Raji (cell line): ENCODE data around the gene ORM2.

Experiments
- POLR2A ChIP-seq: IDR thresholded peaks from 2 replicates; pipeline ENCODE4 v1.6.1; 2011; ENCODE audit warnings: low read depth, low read length, control low read depth; ENCODE audit not compliant: insufficient read depth

ORM2 gene

DNA sequence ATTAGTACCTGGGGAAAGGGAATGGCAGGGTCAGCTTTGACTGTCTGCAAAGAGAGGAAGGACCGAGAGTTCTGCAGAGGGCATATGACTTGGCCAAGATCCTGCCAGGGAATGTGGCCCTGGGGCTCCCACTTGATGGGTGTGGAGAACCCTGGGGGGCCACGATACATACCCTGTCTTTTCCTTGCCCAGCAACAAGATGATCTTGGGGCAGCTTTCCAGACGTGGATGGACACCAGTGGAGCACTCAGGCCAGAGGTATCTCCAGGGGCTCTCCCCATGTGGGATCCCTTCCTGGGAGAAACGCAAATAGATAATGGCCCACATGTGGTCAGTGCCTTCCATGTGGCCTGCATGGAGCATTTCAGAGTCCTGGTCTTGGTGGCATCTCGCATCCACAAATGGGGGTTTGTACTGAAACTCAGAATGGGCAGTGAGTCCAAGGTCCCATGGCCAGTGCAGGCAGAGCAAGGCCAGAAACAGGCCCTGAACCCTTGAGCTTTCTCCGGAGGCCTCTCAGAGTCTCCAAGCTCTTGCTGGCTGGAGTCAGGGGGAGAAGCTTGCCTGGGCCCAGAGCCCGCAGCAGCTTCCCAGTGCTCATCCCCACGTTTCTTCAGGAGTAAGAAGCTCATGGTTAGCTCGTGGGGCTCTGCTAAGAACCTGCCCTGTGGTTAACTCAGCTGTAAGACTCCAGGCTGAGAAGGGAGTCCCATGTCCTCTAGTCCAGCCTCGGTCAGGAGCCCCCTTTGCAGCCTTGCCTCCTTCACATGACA lies 25.1 kb upstream of the ORM2 start:
- TF ChIP-seq POLR2A, result no peak

DNA sequence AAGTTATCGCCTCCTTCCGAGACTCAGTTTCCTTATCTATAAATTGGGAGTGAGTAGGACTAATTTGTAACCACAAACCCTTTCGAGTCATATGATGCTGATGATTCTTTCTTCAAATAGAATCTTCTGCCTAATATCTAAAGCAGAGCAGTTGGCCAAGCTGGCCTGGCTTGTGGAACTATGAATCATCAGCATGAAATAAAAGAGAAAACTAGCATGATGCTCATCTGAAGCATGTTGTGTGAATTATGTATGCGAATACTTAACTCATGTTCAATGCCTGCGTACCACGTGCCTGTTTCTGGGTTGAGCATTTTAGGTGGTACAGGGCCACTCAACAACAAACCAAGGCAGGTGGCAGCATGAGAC lies 21.8 kb upstream of the ORM2 start:
- TF ChIP-seq POLR2A, result no peak

DNA sequence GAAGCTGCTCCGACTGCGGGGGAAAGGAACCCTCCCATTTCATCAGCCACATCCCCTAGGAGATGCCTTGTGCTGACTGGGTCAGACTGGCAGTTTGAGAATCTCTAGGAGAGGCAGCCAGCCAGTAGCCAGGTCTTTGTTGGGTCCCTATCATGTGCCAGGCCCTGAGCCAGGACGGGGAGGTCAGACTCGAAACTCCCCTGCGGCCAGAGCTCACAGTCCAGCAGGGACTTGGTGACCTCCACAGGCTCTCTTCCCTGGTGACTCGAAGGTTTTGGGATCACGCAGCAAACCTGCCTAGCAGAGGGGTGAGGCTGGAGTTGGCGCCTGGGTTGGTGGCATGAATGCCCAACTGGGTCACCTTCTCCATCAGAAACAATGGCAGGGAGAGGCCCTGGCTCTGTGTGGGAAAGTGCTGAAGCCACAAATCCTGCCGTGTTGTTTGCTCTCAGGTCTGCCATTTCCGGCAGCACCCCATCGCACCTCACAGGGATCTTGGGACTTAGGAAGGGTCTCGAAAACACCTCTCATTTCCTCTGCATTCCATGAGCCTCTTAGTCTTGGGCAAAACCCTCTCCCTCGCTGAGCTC lies 21.2 kb upstream of the ORM2 start:
- no peak for TF ChIP-seq POLR2A

DNA sequence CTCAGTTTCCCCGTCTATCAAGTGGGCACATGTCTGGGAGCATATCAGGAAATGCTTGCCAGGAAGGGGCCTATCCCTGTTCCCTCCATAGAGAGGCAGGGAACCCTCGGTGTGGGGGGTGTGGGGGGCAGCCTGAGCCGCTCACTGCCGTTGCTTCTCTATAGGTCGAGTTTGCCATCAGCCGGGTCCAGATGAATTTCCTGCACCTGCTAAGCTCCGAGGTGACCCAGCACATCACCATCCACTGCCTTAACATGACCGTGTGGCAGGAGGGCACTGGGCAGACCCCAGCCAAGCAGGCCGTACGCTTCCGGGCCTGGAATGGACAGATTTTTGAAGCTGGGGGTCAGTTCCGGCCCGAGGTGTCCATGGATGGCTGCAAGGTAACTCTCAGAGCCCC lies 20.6 kb upstream of the ORM2 start:
- no peak for TF ChIP-seq POLR2A

DNA sequence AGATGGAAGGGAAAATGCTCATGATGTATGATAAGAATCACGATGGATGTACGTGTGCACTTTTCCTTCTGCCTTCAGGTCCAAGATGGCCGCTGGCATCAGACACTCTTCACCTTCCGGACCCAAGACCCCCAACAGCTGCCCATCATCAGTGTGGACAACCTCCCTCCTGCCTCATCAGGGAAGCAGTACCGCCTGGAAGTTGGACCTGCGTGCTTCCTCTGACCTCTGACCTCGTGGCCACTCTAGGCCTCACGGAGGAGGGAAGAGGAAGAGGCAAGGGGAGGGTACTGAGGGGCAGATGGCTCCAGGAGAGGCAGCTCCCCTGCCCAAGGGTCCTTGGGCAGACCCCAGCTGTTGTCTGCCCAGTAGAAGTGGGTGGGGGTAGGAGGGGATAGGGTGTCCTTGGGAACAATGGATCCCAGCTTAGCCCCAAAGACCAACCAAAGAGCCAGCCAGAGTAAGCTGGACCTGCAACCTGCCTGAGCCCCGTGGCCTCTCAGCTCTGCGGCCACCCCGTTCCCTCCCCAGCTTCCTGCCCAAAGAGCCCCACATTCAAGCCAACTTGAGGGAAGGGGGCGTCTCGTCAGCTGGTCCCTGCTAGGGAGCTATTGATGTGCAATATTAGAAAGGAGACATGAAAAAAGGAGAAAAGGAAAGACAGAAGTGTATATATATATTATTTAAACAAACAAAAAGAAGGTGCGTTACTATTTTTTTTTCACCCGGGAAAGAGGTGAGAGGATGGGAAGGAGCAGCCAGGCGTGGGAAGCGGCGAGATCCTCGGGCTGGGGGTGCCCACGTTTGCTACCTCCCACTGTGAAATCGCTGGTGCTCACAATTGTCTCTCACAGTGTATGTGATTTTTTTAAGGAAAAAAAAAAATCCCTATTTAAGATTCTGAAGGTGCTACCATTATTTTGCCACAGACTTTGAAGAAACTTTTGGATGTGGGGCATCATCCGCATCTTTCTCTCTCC lies 18.9 kb upstream of the ORM2 start:
- TF ChIP-seq POLR2A, result no peak

DNA sequence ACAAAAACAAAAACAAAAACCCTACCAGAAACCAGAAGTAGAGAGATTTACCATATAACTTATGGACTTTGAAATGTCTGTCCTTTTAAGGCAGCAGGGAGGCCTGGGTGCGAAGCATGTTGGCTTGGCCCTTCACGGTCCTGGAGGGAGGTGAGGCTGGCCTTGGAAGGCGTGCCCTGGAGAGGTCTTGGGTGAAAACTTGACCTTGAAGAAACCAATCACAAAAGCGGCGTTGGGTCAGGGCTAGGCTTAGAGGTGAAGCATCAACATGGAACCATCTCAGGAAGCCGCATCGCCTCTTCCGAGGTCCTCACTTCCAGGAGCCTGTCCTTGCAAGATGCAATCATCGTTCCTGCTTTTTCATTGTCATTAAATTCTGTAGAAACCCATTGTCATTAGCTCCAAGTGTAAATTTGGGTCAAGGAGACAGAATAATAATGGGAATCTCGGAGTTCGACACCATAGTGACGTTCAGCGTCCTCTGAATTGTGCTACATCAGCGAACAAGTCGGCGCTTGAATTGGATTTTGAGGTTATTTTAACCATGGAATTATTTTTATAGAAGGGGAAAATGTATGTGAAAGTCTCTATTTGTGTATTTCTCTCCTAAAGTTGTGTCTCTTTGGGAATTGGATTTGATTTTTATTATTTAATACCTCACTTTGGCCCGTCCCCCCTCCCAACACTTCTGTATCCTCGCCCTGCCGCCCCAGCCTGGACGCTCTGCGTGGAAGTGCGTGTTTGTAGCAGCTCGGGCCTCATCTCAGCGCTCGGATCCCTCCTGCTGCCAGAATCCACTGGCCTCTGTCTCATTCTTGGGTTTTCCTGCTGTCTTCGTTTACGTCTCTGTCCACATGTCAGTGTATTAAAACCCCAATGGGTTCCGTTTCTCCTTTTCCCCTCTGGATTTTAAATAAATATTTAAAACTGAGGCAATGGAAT lies 17.8 kb upstream of the ORM2 start:
- TF ChIP-seq POLR2A, result no peak

DNA sequence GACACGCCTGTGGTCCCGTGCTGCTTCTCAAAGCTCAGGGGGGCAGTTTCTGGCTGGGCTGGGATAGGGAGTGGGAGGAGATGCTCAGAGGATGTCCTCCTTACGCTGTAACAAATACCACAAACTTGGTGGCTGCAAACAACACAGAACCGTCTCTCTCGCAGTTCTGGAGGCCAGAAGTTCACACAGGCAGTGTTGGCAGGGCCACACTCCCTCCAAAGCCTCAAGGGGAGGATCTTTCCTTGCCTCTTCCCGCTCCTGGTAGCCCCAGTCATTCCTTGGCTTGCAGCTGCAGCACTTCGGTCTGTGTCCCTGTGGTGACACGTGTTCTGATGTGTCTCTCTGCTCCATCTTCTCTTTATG lies 17.2 kb upstream of the ORM2 start:
- no peak for TF ChIP-seq POLR2A

DNA sequence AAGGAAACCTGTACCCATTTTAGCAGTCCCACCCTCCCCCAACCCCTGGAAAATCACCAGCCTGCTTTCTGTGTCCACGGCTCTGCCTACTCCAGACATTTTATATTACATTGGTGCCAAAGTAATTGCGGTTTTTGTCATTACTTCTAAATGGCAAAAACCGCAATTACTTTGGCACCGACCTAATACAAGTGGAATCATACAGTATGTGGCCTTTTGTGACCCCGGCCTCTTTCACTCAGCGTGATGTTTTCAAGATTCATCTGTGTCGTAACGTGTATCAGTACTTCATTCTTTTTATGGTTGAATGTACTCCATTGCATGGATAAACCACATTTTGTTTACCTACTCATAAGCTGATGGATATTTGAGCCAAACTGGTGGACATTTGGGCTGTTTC lies 16.5 kb upstream of the ORM2 start:
- TF ChIP-seq POLR2A, result no peak

DNA sequence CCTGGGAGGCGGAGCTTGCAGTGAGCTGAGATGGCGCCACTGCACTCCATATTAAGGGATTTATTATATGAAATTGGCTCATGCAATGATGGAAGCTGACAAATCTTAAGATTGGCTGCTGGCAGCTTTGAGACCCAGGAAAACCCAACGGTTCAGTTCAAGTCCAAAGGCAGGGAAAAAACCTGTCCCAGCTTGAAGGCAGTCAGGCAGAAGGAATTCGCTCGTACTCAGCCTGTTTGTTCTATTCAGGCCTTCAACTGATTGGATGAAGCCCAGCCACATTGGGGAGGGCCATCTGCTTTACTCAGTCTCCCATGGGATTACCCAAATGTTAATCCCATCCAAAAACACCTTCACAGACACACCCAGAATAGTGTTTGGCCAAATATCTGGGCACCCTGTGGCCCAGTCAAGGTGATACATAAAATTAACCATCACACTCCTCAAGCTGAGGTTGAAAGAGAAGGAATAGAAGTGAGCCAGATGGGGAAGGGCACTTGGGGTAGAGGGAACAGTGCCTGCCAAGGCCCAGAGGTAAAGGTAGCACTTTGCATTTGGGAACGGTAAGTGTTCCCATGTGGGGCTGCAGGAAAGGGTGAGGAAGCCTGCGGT lies 15.3 kb upstream of the ORM2 start:
- no peak for TF ChIP-seq POLR2A

DNA sequence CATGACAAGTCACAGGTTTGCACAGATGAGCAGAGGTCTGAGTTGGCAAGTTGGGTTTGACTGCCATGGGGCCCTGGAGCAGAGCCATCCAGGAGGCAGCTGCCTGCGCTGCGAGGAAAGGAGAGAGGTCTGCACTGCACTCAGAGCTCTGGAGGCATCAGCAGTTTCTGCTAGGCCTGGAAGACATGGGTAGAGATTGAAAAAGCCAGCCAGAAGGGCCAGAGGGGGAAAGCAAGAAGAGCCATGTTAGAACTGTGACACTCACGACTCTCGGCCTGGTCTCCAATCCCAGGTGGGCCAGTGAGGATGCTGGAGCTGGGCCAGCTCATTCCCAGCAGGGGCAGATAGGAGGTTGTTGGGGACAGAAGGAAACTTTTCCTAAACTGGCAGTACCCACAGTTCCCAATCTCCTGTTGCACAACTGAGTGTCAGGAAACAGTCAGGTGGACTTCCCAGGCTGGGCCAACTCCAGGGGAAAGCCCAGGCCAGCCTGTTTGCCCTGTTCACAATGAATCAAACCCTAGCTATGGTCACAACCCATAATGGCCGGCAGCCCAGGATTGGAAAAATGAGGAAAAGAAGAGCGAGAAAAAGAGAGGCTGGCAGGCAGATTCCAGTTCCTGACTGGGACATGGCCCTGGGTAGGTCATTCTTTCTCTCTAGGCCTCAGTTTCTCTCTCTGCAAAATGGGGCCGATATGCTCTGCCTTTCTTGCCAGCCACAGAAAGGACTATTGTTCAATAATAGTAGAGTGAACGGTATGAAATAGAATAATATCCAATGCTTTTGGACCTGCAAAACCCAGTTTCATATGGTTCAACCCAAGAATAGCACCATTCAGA lies 14.6 kb upstream of the ORM2 start:
- no peak for TF ChIP-seq POLR2A

DNA sequence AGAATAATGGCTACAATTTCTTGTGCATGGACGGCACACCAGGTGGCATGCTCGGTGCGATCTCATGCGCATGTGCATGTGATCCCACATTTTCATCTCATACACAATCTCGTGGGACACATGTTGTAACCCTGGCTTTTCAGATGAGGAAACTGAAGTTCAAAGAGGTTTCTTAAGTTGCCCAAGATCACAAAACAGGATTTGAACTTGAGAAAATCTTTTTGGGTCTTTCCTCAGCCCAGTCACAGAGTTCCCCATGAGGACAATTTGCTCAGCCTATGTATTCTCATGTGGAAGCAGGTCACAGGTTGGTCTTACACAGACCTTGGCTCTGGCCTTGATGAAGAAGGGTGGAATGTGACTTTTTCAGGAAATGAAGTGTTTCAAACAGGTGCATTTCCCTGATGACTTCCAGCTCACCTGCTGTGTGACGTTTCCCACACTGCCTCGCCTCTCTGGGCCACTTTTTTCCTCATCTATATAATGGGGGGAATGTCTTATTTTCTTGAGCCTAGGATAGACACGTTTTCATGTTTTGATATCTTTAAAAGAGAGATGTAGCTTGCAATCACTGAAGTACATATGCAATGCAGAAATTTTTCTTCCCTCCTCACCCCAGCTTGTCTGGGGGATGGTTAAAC lies 13.8 kb upstream of the ORM2 start:
- no peak for TF ChIP-seq POLR2A

DNA sequence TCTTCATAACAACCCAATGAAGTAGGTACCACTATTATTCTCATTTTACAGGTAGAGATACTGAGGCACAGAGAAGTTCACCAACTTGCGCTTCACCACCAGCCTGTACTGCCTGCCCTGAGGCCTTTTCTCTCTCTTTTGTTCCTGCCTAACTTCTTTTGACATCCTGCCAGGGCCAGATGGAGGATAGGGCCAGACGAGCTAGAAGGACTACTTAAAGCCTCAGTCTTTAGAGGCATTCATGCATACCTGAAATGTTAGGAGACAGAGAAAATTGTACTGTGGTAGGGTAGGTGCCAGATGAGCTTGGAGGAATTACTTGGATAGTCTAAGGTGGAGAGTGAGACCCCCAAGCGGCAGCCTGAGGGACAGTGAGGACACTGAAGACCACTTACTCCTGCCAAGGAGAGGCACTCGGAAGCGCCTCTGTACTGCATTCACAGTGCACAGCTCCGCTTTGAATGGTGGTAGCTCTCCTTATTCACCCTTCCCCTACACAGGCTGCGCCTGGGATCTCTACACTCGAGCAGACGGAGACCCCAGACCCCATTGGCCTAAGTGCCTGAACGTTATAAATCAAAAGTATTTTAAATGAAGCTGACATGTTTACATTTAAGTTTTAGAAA lies 13.0 kb upstream of the ORM2 start:
- no peak for TF ChIP-seq POLR2A
